Activated CD8-positive, alpha-beta T cell treated with anti-CD3 and anti-CD28 coated beads for 36 hours (primary cell): ENCODE measurements around the gene RHOG. TPM values are rescaled to one million over a fixed set of nuclear protein-coding genes. Genes with fewer than 3 reads are reported as not detected.

Source experiments
- ATAC-seq: fragments of 200-7000 bp; cut with Tn5 transposase; one replicate; pipeline ENCODE4 v1.10.0; 2021; ENCODE audit warnings: mild to moderate bottlenecking, moderate library complexity
- CTCF ChIA-PET: fragments of 350-600 bp; sonication (Branson Sonifier 250); formaldehyde crosslinking; loops from one replicate; lab custom pipeline; 2021; ENCODE audit warnings: antibody characterized with exemption; lab: Charles Lee
- POLR2A ChIA-PET: fragments of 350-600 bp; sonication (Branson Sonifier 250); formaldehyde crosslinking; loops from one replicate; lab custom pipeline; 2021; ENCODE audit warnings: antibody characterized with exemption; lab: Charles Lee
- DNase-seq: peaks from one replicate; pipeline ENCODE4 v3.0.0-alpha.2; 2020
- H3K27ac Mint-ChIP-seq: one replicate; pipeline ENCODE4 v1.8.0; 2021; ENCODE audit warnings: mild to moderate bottlenecking, mixed read lengths
- H3K27me3 Mint-ChIP-seq: one replicate; pipeline ENCODE4 v1.8.0; 2021; ENCODE audit warnings: mixed read lengths
- H3K36me3 Mint-ChIP-seq: one replicate; pipeline ENCODE4 v1.8.0; 2021; ENCODE audit warnings: low read depth, mixed read lengths
- H3K4me1 Mint-ChIP-seq: one replicate; pipeline ENCODE4 v1.8.0; 2021; ENCODE audit warnings: low read depth, mixed read lengths
- H3K4me3 Mint-ChIP-seq: one replicate; pipeline ENCODE4 v1.8.0; 2021; ENCODE audit warnings: mild to moderate bottlenecking, moderate library complexity, mixed read lengths
- H3K9me3 Mint-ChIP-seq: one replicate; pipeline ENCODE4 v1.8.0; 2021; ENCODE audit warnings: mixed read lengths
- CTCF ChIP-seq: fragments of 200-600 bp; IDR thresholded peaks from one replicate; pipeline ENCODE4 v1.8.0; 2022; ENCODE audit warnings: antibody characterized with exemption, mild to moderate bottlenecking
- intact Hi-C: fragments of 100-400 bp; cut with micrococcal nuclease; formaldehyde crosslinking; loops from one replicate; pipeline ENCODE4 v1.10.0; 2022
- total RNA-seq, 2 experiments: library from RNA; stranded (reverse); gene quantifications; one replicate each; pipeline ENCODE4 v1.2.3, GENCODE V29; 2021

Gene RHOG
- total RNA-seq, 2 experiments from 2014 or later: 176 to 188 TPM

- TF ChIP-seq CTCF: no peak
- CTCF ChIA-PET: interaction anchor here (1.8 to 2.1 kb wide), 2 partner anchors 46 to 269 kb away, joined by 5 to 6 read pairs; no protein-coding TSS in a partner anchor
- POLR2A ChIA-PET: no interaction called here
- H3K27ac Mint-ChIP-seq: no peak overlapping the region
- H3K4me3 Mint-ChIP-seq: no peak overlapping the region
- ATAC-seq: no peak
- no peak for DNase-seq
- no peaks in the 10 kb centered on the region for H3K27me3 Mint-ChIP-seq
- no peaks in the 10 kb centered on the region for H3K36me3 Mint-ChIP-seq
- peaks cover 27% of the 10 kb centered on the region for H3K4me1 Mint-ChIP-seq
- H3K9me3 Mint-ChIP-seq: no peaks in the 10 kb centered on the region
- intact Hi-C loops: no loop called here
Measured at GRCh38 chr11:3803726-3804495, 36.8 kb downstream of the RHOG start.

GRCh38 chr11:3802011-3802790 is 38.6 kb downstream of the RHOG start:
- Mint-ChIP-seq H3K27me3 (no peaks in the 10 kb centered on the region), H3K27ac (no peak overlapping the region), H3K4me1 (peaks cover 21% of the 10 kb centered on the region), H3K36me3 (no peaks in the 10 kb centered on the region), H3K9me3 (no peaks in the 10 kb centered on the region), H3K4me3 (no peak overlapping the region)
- CTCF ChIA-PET: interaction anchor here (2.1 kb wide), 1 partner anchor 270 kb away, joined by 6 read pairs; no protein-coding TSS in a partner anchor
- DNase-seq (no peak), ATAC-seq (no peak)
- TF ChIP-seq CTCF: no peak
- POLR2A ChIA-PET: no interaction called here
- intact Hi-C loops: no loop called here

- DNase-seq (no peak), ATAC-seq (no peak)
- POLR2A ChIA-PET: interaction anchor here (1.5 to 3.5 kb wide), 2 partner anchors 8 to 80 kb away, joined by 3 to 25 read pairs; partner anchors contain the start of gene PGAP2
- CTCF ChIA-PET: interaction anchor here (0.7 to 3.2 kb wide), 3 partner anchors 8 to 74 kb away, joined by 3 to 33 read pairs (median 3); partner anchors contain the start of gene PGAP2
- Mint-ChIP-seq H3K27ac (no peak overlapping the region), H3K9me3 (no peaks in the 10 kb centered on the region), H3K36me3 (peaks cover 19% of the 10 kb centered on the region), H3K4me1 (peaks cover 34% of the 10 kb centered on the region), H3K4me3 (no peak overlapping the region), H3K27me3 (no peaks in the 10 kb centered on the region)
- TF ChIP-seq CTCF: no peak
- intact Hi-C loops: loop anchor here (5.0 kb wide), 1 partner anchor 37 kb away; no protein-coding TSS in a partner anchor
Measured at GRCh38 chr11:3799873-3800272, 40.9 kb downstream of the RHOG start.

GRCh38 chr11:3799143-3799542 is 41.6 kb downstream of the RHOG start:
- no peak for ATAC-seq
- no peaks in the 10 kb centered on the region for H3K9me3 Mint-ChIP-seq
- ChIA-PET CTCF (interaction anchor here (1.1 to 3.2 kb wide), 3 partner anchors 9 to 274 kb away, joined by 3 to 33 read pairs (median 10); partner anchors contain the start of gene PGAP2), POLR2A (interaction anchor here (1.3 to 3.5 kb wide), 5 partner anchors 9 to 80 kb away, joined by 3 to 25 read pairs (median 5); partner anchors contain the start of gene PGAP2)
- intact Hi-C loops: loop anchor here (5.0 kb wide), 1 partner anchor 38 kb away; no protein-coding TSS in a partner anchor
- peak overlapping the region; percentile 99 for H3K27ac Mint-ChIP-seq
- peaks cover 37% of the 10 kb centered on the region for H3K4me1 Mint-ChIP-seq
- H3K4me3 Mint-ChIP-seq: peak overlapping the region; percentile 90
- no peak for TF ChIP-seq CTCF
- H3K27me3 Mint-ChIP-seq: no peaks in the 10 kb centered on the region
- DNase-seq: no peak
- H3K36me3 Mint-ChIP-seq: peaks cover 26% of the 10 kb centered on the region
